ENCODE data around the gene HIP1R. TPM values are rescaled to one million over a fixed set of nuclear protein-coding genes. Genes with fewer than 3 reads are reported as not detected.

Gene HIP1R
- total and polyA plus RNA-seq, 9 donors = 1.4 to 20.2 (median 10.4) TPM

DNA sequence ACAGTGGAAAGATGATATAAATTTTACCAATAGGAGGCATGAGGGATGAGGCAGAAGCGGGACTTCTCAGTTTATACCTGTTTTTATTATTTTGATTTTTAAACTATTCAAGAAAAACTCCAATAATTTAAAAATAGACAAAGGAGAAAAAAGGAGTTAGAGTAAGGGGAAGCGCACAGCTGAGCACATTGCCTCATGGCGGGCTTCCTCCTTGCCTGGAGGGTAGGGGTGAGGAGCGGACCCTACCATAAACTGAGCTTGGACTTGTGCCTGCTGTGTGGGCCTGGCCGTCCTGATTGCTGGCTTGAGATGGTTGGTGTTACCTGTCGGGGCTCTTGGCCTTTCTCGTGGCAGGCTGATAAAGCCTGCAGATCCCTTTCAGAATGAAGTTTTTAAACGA, 15.1 kb upstream of the HIP1R start:
- TF ChIP-seq, protein P1, sequence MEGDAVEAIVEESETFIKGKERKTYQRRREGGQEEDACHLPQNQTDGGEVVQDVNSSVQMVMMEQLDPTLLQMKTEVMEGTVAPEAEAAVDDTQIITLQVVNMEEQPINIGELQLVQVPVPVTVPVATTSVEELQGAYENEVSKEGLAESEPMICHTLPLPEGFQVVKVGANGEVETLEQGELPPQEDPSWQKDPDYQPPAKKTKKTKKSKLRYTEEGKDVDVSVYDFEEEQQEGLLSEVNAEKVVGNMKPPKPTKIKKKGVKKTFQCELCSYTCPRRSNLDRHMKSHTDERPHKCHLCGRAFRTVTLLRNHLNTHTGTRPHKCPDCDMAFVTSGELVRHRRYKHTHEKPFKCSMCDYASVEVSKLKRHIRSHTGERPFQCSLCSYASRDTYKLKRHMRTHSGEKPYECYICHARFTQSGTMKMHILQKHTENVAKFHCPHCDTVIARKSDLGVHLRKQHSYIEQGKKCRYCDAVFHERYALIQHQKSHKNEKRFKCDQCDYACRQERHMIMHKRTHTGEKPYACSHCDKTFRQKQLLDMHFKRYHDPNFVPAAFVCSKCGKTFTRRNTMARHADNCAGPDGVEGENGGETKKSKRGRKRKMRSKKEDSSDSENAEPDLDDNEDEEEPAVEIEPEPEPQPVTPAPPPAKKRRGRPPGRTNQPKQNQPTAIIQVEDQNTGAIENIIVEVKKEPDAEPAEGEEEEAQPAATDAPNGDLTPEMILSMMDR (IDR thresholded peaks at IDR 0.05) = no peak
- TF ChIP-seq POLR2A (IDR thresholded peaks at IDR 0.05) (no peak), EP300 (IDR thresholded peaks at IDR 0.05) (no peak)
- Histone ChIP-seq H3K4me1 (ENCODE audit: insufficient read depth) (no peaks in the 10 kb centered on the region), H3K4me3 (no peak overlapping the region), H3K27ac (no peak overlapping the region), H3K9me3 (no peaks in the 10 kb centered on the region), H3K36me3 (no peaks in the 10 kb centered on the region), H3K27me3 (no peaks in the 10 kb centered on the region)
- 76 to 82% (median 80%) methylated on average over 8 of the region's 8 CpGs for WGBS, 3 donors
- intact Hi-C loops (cut with DNase I) = no loop called here
- no peak for DNase-seq

DNA sequence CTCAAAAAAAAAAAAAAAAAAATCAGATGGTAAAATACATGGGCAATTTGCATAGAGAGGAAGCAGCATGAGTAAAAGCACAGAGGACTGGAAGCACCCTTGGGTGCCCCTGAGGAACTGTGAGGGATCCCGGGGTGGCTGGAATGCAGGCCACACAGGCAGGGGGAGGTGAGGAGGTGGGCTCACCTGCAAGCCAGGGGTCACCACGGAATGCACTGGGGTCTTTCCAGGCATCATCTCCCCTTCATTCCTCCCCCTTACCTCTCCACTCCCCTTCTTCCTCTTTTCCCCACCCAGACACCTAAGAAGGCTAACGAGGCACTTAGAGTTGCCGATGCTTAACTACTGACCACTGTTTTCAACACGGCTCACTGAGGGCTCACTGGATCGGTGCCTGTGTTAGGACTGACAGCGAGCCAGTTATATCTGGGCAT, 14.4 kb upstream of the HIP1R start:
- Histone ChIP-seq H3K4me1 (ENCODE audit: insufficient read depth) (no peaks in the 10 kb centered on the region), H3K27ac (no peak overlapping the region), H3K9me3 (no peaks in the 10 kb centered on the region), H3K4me3 (no peak overlapping the region), H3K27me3 (no peaks in the 10 kb centered on the region), H3K36me3 (no peaks in the 10 kb centered on the region)
- no peak for DNase-seq
- intact Hi-C loops (cut with DNase I) = no loop called here
- TF ChIP-seq, protein P1 (IDR thresholded peaks at IDR 0.05) = no peak
- TF ChIP-seq EP300 (IDR thresholded peaks at IDR 0.05) (no peak), POLR2A (IDR thresholded peaks at IDR 0.05) (no peak)
- WGBS, 3 donors = 55 to 71% (median 63%) methylated on average over 7 of the region's 7 CpGs

DNA sequence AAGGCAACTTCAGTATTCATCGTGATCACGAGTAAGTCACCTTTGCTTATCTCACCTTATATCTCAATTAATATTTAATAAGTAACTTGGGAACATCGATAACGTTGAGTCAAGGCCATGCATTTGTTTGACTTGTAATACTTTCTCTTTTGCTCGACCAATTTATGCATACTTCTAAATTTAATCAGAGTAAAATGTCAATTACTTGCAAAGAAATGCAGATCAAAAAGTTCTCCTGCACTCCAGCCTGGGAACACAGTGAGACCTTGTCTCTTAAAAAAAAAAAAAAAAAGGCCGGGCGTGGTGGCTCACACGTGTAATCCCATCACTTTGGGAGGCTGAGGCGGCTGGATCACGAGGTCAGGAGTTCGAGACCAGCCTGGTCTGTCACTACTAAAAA, 11.8 kb upstream of the HIP1R start:
- intact Hi-C loops (cut with DNase I) = no loop called here
- 77 to 83% (median 82%) methylated on average over 11 of the region's 11 CpGs for WGBS, 3 donors

DNA sequence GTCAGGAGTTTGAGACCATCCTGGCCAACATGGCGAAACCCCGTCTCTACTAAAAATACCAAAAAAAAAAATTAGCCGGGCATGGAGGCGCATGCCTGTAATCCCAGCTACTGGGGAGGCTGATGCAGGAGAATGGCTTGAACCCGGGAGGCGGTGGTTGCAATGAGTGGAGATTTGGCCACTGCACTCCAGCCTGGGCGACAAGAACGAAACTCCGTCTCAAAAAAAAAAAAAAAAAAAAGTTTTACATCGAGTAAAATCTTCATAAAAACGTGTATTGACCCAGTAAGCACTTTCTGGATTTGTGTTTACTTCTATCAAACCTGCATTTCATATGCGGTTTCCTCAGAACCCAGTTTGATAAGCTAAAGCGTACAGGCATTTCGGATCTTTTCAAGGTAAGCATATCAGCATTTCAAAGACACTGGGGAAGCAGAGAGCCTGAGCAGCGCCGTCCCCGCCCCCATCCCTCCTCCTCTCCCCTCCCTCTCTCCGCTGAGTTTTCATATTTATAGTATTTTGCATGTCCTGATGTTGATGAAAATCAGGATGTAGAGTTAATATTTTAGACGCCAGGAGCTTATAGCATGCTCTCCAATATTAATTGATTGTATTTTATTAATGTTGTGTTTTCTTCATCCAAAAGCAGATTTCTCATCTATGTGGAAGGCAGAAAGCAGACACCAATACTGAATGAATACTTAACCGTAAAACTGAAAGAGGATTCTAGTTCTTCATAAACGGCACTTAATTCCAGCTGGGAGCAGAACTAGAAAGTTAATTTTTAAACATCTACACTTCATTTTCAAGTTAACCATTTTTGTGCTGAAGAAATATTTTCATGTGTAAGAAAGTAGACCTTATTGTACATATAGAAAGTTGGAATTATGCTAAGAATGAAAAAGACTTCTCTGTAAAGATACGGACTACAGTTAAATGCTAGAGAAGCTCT, 9.2 kb upstream of the HIP1R start:
- intact Hi-C loops (cut with DNase I) = no loop called here
- H3K4me3 ChIP-seq = peak overlapping the region; percentile 37
- no peaks in the 10 kb centered on the region for H3K27me3 ChIP-seq
- no peak overlapping the region for H3K27ac ChIP-seq
- no peaks in the 10 kb centered on the region for H3K9me3 ChIP-seq
- no peak for DNase-seq
- 12 to 17% (median 16%) methylated on average over 22 of the region's 22 CpGs for WGBS, 3 donors
- no peaks in the 10 kb centered on the region for H3K4me1 ChIP-seq (ENCODE audit: insufficient read depth)
- TF ChIP-seq, protein P1 (IDR thresholded peaks at IDR 0.05) = no peak
- no peak for TF ChIP-seq EP300 (IDR thresholded peaks at IDR 0.05)
- TF ChIP-seq POLR2A (IDR thresholded peaks at IDR 0.05) = no peak
- no peaks in the 10 kb centered on the region for H3K36me3 ChIP-seq

More for the DNA sequence above, 11.8 kb upstream of the HIP1R start:
- no peaks in the 10 kb centered on the region for H3K27me3 ChIP-seq
- H3K36me3 ChIP-seq = no peaks in the 10 kb centered on the region
- H3K4me1 ChIP-seq (ENCODE audit: insufficient read depth) = no peaks in the 10 kb centered on the region
- DNase-seq = no peak
- TF ChIP-seq EP300 (IDR thresholded peaks at IDR 0.05) (no peak), POLR2A (IDR thresholded peaks at IDR 0.05) (no peak)
- TF ChIP-seq, protein P1 (IDR thresholded peaks at IDR 0.05) = no peak
- H3K4me3 ChIP-seq = no peak overlapping the region
- H3K9me3 ChIP-seq = no peaks in the 10 kb centered on the region
- no peak overlapping the region for H3K27ac ChIP-seq

Data from ovary (tissue), 9 donors.